Stimulated activated naive CD8-positive, alpha-beta T cell treated with anti-CD3 and anti-CD28 coated beads, Interleukin-15, amount 100 ng/mL, for 72 hours (primary cell): ENCODE measurements around the gene THAP4.
A peak's percentile ranks its signal among the peaks of the same experiment; 100 is the strongest.

Experiments
- ATAC-seq: fragments of 150-1000 bp; cut with Tn5 transposase; 2 replicates; pipeline ENCODE4 v1.10.0; 2021; ENCODE audit warnings: mild to moderate bottlenecking, moderate library complexity
- DNase-seq, 2 donors: peaks; one replicate each; pipeline ENCODE4 v3.0.0; 2021 to 2022
- H3K27ac Mint-ChIP-seq, 2 donors: one replicate each; pipeline ENCODE4 v1.8.0; 2022; ENCODE audit warnings: mild to moderate bottlenecking in 2 of 2, mixed read lengths in 2 of 2, moderate library complexity in 2 of 2
- H3K27me3 Mint-ChIP-seq: one replicate; pipeline ENCODE4 v1.8.0; 2022; ENCODE audit warnings: mixed read lengths
- H3K4me1 Mint-ChIP-seq: one replicate; pipeline ENCODE4 v1.8.0; 2022; ENCODE audit warnings: mild to moderate bottlenecking, mixed read lengths
- H3K4me3 Mint-ChIP-seq, 2 donors: one replicate each; pipeline ENCODE4 v1.8.0; 2022; ENCODE audit warnings: mild to moderate bottlenecking in 2 of 2, mixed read lengths in 2 of 2, moderate library complexity in 1 of 2
- H3K9me3 Mint-ChIP-seq, 2 donors: one replicate each; pipeline ENCODE4 v1.8.0; 2022; ENCODE audit warnings: mixed read lengths in 2 of 2

The THAP4 gene

GRCh38 chr2:241550616-241551580, 86.1 kb downstream of the THAP4 start:
- Mint-ChIP-seq H3K4me1 (peaks cover 10% of the 10 kb centered on the region), H3K27me3 (peaks cover 44% of the 10 kb centered on the region), H3K4me3 (no peak overlapping the region), H3K9me3 (no peaks in the 10 kb centered on the region), H3K27ac (no peak overlapping the region)
- ATAC-seq (no peak), DNase-seq (no peak)

DNA sequence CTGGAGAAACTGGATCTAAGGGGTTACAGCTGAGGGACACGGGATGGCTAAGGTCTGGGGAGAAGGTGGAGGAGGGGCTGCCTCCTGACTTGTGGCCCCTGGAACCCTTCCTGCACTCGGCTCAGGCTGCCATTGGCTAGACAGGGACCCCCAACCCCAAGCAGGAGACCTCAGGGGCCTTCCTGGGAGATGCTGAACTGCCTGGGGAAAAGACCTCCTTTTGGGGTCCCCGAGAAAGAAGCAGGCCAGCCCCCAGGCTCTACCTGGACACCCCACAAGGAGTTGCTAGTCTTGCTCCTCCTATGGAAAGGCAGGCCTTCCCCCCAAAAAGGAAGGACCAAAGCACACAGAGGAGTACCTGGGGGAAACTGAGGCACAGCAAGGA, 88.5 kb downstream of the THAP4 start:
- DNase-seq (no peak), ATAC-seq (no peak)
- Mint-ChIP-seq H3K9me3 (no peaks in the 10 kb centered on the region), H3K27me3 (peaks cover 27% of the 10 kb centered on the region), H3K4me3 (no peak overlapping the region), H3K27ac (no peak overlapping the region), H3K4me1 (peaks cover 4% of the 10 kb centered on the region)

DNA sequence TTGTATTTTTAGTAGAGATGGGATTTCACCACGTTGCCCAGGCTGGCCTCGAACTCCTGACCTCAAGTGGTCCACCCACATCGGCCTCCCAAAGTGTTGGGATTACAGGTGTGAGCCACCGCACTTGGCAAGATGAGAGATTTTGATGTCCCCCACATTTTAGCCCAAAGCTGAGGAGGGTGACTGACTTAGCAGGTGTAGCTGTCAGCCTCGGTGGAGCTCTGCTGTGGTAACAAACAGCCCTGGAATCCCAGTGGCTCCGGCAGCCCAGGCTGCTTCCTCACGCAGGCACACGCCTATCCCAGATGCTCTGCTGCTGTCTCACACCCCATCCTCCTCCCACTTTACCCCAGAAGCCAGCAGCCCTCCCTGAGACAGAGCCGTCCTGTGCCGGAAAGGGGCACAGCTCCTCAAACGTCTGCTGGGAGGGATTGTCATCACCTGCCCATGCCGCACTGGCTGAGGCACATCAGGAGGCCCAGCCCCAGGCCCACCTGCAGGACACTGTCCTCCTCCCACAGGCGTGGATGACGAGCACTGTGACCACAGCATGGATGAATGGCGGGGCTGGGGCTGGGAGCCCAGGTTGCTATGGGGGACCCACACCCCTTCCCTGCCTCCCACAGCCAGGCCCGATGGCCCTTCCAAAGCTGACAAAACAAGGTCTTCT, 89.0 kb downstream of the THAP4 start:
- Mint-ChIP-seq H3K9me3 (no peaks in the 10 kb centered on the region), H3K27ac (no peak overlapping the region), H3K4me3 (no peak overlapping the region), H3K4me1 (peaks cover 4% of the 10 kb centered on the region), H3K27me3 (peaks cover 27% of the 10 kb centered on the region)
- DNase-seq (no peak), ATAC-seq (no peak)

- no peak overlapping the region for H3K4me3 Mint-ChIP-seq
- peaks cover 28% of the 10 kb centered on the region for H3K27me3 Mint-ChIP-seq
- H3K27ac Mint-ChIP-seq = no peak overlapping the region
- DNase-seq (no peak), ATAC-seq (no peak)
- H3K9me3 Mint-ChIP-seq = no peaks in the 10 kb centered on the region
- H3K4me1 Mint-ChIP-seq = peaks cover 4% of the 10 kb centered on the region
Observed at GRCh38 chr2:241546771-241547498, 90.0 kb downstream of the THAP4 start.

- H3K27me3 Mint-ChIP-seq = peaks cover 20% of the 10 kb centered on the region
- H3K4me1 Mint-ChIP-seq = peaks cover under 1% of the 10 kb centered on the region
- H3K4me3 Mint-ChIP-seq = no peak overlapping the region
- no peak overlapping the region for H3K27ac Mint-ChIP-seq
- no peaks in the 10 kb centered on the region for H3K9me3 Mint-ChIP-seq
- DNase-seq (no peak), ATAC-seq (no peak)
Observed at GRCh38 chr2:241545523-241546473, 91.2 kb downstream of the THAP4 start.

- peaks cover 27% of the 10 kb centered on the region for H3K27me3 Mint-ChIP-seq
- H3K4me1 Mint-ChIP-seq = peaks cover 5% of the 10 kb centered on the region
- DNase-seq (no peak), ATAC-seq (no peak)
- H3K27ac Mint-ChIP-seq = no peak overlapping the region
- H3K4me3 Mint-ChIP-seq = no peak overlapping the region
- no peaks in the 10 kb centered on the region for H3K9me3 Mint-ChIP-seq
Observed at GRCh38 chr2:241545106-241545505, 91.9 kb downstream of the THAP4 start.

GRCh38 chr2:241542278-241542605, 94.7 kb downstream of the THAP4 start:
- Mint-ChIP-seq H3K4me3 (no peak overlapping the region), H3K9me3 (no peaks in the 10 kb centered on the region), H3K27ac (no peak overlapping the region), H3K4me1 (peaks cover 5% of the 10 kb centered on the region), H3K27me3 (peaks cover 46% of the 10 kb centered on the region)
- DNase-seq (no peak), ATAC-seq (no peak)

- H3K27me3 Mint-ChIP-seq = peaks cover 46% of the 10 kb centered on the region
- ATAC-seq (no peak), DNase-seq (no peak)
- peaks cover 5% of the 10 kb centered on the region for H3K4me1 Mint-ChIP-seq
- H3K27ac Mint-ChIP-seq = no peak overlapping the region
- no peaks in the 10 kb centered on the region for H3K9me3 Mint-ChIP-seq
- H3K4me3 Mint-ChIP-seq = no peak overlapping the region
Observed at GRCh38 chr2:241541564-241542277, 95.2 kb downstream of the THAP4 start.

DNA sequence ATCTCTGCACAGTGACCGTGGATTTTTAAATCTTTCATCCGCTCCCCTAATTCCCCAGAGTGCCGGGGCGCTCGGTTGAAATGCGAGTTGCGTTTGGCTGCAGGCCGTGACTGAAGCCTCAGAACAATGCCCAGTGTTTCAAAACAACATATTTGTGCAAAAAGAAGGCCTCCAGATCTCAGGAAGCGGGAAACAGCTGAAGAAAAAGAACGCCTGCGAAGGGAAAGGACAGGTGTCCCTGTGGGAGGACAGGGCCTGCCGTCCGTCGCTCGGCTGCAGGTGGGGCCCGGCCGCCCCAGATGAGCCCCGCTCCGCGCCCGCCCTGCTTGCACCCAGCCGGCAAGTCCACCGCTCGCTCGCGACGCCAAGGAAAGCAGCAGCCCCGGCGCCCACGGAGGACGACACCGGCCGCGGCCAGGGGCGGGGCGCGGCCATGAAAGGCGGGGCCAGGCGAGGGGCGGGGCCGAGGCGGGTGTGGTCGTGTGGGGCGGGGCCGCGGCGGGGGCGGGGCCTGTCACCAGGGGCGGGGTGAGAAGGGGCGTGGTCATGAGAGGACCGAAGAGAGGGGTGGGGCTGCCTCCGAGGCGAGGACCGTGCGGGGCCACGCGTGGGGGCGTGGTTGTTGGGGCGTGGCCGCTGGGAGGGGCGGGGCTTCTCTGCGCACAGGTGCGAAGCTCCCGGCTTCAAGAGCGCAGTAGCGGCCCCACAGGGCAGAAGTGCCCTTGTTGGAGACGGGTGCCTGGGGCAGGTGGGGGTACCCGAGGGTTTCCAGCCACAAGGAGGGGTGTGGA, 96.0 kb downstream of the THAP4 start:
- Mint-ChIP-seq H3K27me3 (peaks cover 53% of the 10 kb centered on the region), H3K27ac (no peak overlapping the region), H3K9me3 (no peaks in the 10 kb centered on the region), H3K4me1 (peaks cover 5% of the 10 kb centered on the region), H3K4me3 (peak overlapping the region; percentile 53 to 72)
- DNase-seq = peak; percentile 50 to 64
- ATAC-seq = peak; percentile 60

- no peaks in the 10 kb centered on the region for H3K9me3 Mint-ChIP-seq
- H3K27me3 Mint-ChIP-seq = peaks cover 54% of the 10 kb centered on the region
Observed at GRCh38 chr2:241540401-241540770, 96.6 kb downstream of the THAP4 start.

GRCh38 chr2:241539616-241540374, 97.2 kb downstream of the THAP4 start:
- DNase-seq (no peak), ATAC-seq (no peak)
- no peak overlapping the region for H3K4me3 Mint-ChIP-seq
- H3K27ac Mint-ChIP-seq = no peak overlapping the region
- peaks cover 5% of the 10 kb centered on the region for H3K4me1 Mint-ChIP-seq
- H3K9me3 Mint-ChIP-seq = no peaks in the 10 kb centered on the region
- peaks cover 54% of the 10 kb centered on the region for H3K27me3 Mint-ChIP-seq

More at GRCh38 chr2:241540401-241540770, 96.6 kb downstream of the THAP4 start:
- Mint-ChIP-seq H3K4me3 (peak overlapping the region; percentile 53 to 72), H3K4me1 (peaks cover 5% of the 10 kb centered on the region), H3K27ac (no peak overlapping the region)
- DNase-seq (no peak), ATAC-seq (no peak)

DNA sequence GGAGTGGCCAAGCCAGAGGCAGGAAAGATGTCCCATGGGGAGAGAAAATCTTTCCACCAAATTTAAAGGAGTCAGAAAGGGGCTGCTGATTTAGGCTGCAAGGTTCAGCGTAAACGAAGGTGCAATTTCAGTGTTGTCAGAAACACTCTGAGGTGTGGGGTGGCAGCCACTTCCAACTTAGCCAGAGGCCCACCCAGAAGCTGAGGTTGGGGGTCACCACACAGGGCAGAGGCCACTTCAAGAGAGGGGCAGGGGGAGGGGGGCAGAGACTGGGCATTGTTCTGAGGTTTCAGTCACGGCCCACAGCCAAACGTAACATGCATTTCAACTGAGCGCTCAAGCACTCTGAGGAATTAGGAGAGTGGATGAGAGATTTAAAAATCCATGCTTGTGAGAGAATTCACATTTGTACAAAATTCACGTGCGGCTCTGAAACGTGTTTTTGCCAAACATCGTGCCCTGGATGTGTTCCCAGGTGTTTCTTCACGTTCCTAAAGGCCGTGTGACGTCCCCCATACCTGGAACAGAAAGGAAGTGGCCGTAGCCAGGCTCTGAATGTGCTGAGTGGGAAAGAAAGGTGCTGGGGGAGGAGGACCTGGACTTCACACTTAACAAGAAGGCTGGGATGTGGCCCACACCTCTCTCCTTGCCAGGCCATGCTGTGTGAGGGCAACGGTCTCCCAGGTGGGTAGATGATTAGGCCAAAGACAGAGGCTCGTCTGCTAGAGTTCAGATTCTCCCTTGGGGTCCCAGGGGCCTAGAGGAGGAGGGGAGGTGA, 97.9 kb downstream of the THAP4 start:
- Mint-ChIP-seq H3K4me3 (no peak overlapping the region), H3K9me3 (no peaks in the 10 kb centered on the region), H3K27ac (peak overlapping the region in 1 of 2 donors; percentile 2), H3K4me1 (peaks cover 5% of the 10 kb centered on the region), H3K27me3 (peaks cover 54% of the 10 kb centered on the region)
- ATAC-seq (no peak), DNase-seq (no peak)
